ENCODE results near the gene PHETA1.
"Not testable (repeated sequence)": the region's sequence is repeated elsewhere in the genome, so short reads cannot be mapped to it uniquely, and the experiment has no call there.

PHETA1 gene

GRCh38 chr12:111395336-111396187, 26.7 kb upstream of the PHETA1 start:
- Mint-ChIP-seq H3K27me3 (no peaks in the 10 kb centered on the region), H3K27ac (no peak overlapping the region), H3K4me3 (no peak overlapping the region), H3K4me1 (peaks cover 36% of the 10 kb centered on the region), H3K9me3 (peaks cover 6 to 7% of the 10 kb centered on the region in 2 donors)
- no peak for DNase-seq
- ATAC-seq = no peak

GRCh38 chr12:111394480-111394879, 25.6 kb upstream of the PHETA1 start:
- Mint-ChIP-seq H3K4me1 (peaks cover 25% of the 10 kb centered on the region), H3K4me3 (no peak overlapping the region), H3K27me3 (no peaks in the 10 kb centered on the region), H3K9me3 (peaks cover 2% of the 10 kb centered on the region in 2 donors), H3K27ac (no peak overlapping the region)
- ATAC-seq = no peak
- DNase-seq = no peak

- no peaks in the 10 kb centered on the region for H3K27me3 Mint-ChIP-seq
- no peak for DNase-seq
- ATAC-seq = no peak
- H3K4me3 Mint-ChIP-seq = no peak overlapping the region
- no peaks in the 10 kb centered on the region for H3K9me3 Mint-ChIP-seq
- peak overlapping the region in 1 of 2 donors; percentile 73 for H3K27ac Mint-ChIP-seq
- H3K4me1 Mint-ChIP-seq = peaks cover 19% of the 10 kb centered on the region
Measured at GRCh38 chr12:111393700-111394300, 24.9 kb upstream of the PHETA1 start.

- no peak overlapping the region for H3K4me3 Mint-ChIP-seq
- DNase-seq (no peak), ATAC-seq (no peak)
- H3K9me3 Mint-ChIP-seq = no peaks in the 10 kb centered on the region
- H3K27ac Mint-ChIP-seq = no peak overlapping the region
- H3K27me3 Mint-ChIP-seq = no peaks in the 10 kb centered on the region
- H3K4me1 Mint-ChIP-seq = no peaks in the 10 kb centered on the region
Measured at GRCh38 chr12:111390910-111391309, 22.0 kb upstream of the PHETA1 start.

GRCh38 chr12:111389635-111390034, 20.7 kb upstream of the PHETA1 start:
- H3K27me3 Mint-ChIP-seq = no peaks in the 10 kb centered on the region
- ATAC-seq (no peak), DNase-seq (no peak)
- H3K4me3 Mint-ChIP-seq = no peak overlapping the region
- H3K4me1 Mint-ChIP-seq = no peaks in the 10 kb centered on the region
- no peak overlapping the region for H3K27ac Mint-ChIP-seq
- H3K9me3 Mint-ChIP-seq = no peaks in the 10 kb centered on the region

GRCh38 chr12:111387747-111388323, 18.9 kb upstream of the PHETA1 start:
- H3K27ac Mint-ChIP-seq = no peak overlapping the region
- no peaks in the 10 kb centered on the region for H3K4me1 Mint-ChIP-seq
- DNase-seq = no peak
- H3K9me3 Mint-ChIP-seq = no peaks in the 10 kb centered on the region
- ATAC-seq = no peak
- no peaks in the 10 kb centered on the region for H3K27me3 Mint-ChIP-seq
- no peak overlapping the region for H3K4me3 Mint-ChIP-seq

- Mint-ChIP-seq H3K27ac (no peak overlapping the region), H3K4me1 (no peaks in the 10 kb centered on the region), H3K27me3 (no peaks in the 10 kb centered on the region), H3K9me3 (no peaks in the 10 kb centered on the region), H3K4me3 (no peak overlapping the region)
- no peak for ATAC-seq
- DNase-seq = no peak
Measured at GRCh38 chr12:111386885-111387284, 18.0 kb upstream of the PHETA1 start.

GRCh38 chr12:111384596-111384995, 15.7 kb upstream of the PHETA1 start:
- no peak overlapping the region for H3K4me3 Mint-ChIP-seq
- no peaks in the 10 kb centered on the region for H3K4me1 Mint-ChIP-seq
- ATAC-seq = no peak
- no peaks in the 10 kb centered on the region for H3K27me3 Mint-ChIP-seq
- H3K27ac Mint-ChIP-seq = no peak overlapping the region
- H3K9me3 Mint-ChIP-seq = no peaks in the 10 kb centered on the region
- DNase-seq = no peak

- Mint-ChIP-seq H3K27ac (no peak overlapping the region), H3K4me3 (no peak overlapping the region), H3K9me3 (no peaks in the 10 kb centered on the region), H3K27me3 (no peaks in the 10 kb centered on the region), H3K4me1 (no peaks in the 10 kb centered on the region)
- no peak for DNase-seq
- no peak for ATAC-seq
Measured at GRCh38 chr12:111379942-111380554, 11.2 kb upstream of the PHETA1 start.

GRCh38 chr12:111377440-111377839, 8.5 kb upstream of the PHETA1 start:
- Mint-ChIP-seq H3K4me1 (no peaks in the 10 kb centered on the region), H3K9me3 (no peaks in the 10 kb centered on the region), H3K27ac (no peak overlapping the region), H3K27me3 (no peaks in the 10 kb centered on the region), H3K4me3 (no peak overlapping the region)
- no peak for DNase-seq
- ATAC-seq = no peak

GRCh38 chr12:111373231-111373630, 4.3 kb upstream of the PHETA1 start:
- DNase-seq = not testable (repeated sequence)

GRCh38 chr12:111369496-111370220, 763 bp upstream of the PHETA1 start:
- Mint-ChIP-seq H3K27me3 (no peaks in the 10 kb centered on the region), H3K27ac (no peak overlapping the region), H3K4me1 (peaks cover 20% of the 10 kb centered on the region), H3K4me3 (peak overlapping the region; percentile 85 to 87), H3K9me3 (no peaks in the 10 kb centered on the region)
- DNase-seq (no peak), ATAC-seq (no peak)

More at GRCh38 chr12:111373231-111373630, 4.3 kb upstream of the PHETA1 start:
- H3K27me3 Mint-ChIP-seq, H3K9me3 Mint-ChIP-seq, H3K27ac Mint-ChIP-seq, ATAC-seq, H3K4me3 Mint-ChIP-seq: not testable (repeated sequence)
- H3K4me1 Mint-ChIP-seq = peaks cover 12% of the 10 kb centered on the region

- ATAC-seq (no peak), DNase-seq (peak in 1 of 2 donors; percentile 7)
- Mint-ChIP-seq H3K9me3 (no peaks in the 10 kb centered on the region), H3K27ac (no peak overlapping the region), H3K4me1 (peaks cover 20% of the 10 kb centered on the region), H3K4me3 (peak overlapping the region; percentile 75 to 87), H3K27me3 (no peaks in the 10 kb centered on the region)
Measured at GRCh38 chr12:111368291-111368787, 556 bp downstream of the PHETA1 start.

GRCh38 chr12:111367661-111368221, 1.2 kb downstream of the PHETA1 start:
- DNase-seq (no peak), ATAC-seq (no peak)
- H3K4me1 Mint-ChIP-seq = peaks cover 20% of the 10 kb centered on the region

GRCh38 chr12:111366583-111366982, 2.3 kb downstream of the PHETA1 start:
- H3K27ac Mint-ChIP-seq = no peak overlapping the region
- no peak overlapping the region for H3K4me3 Mint-ChIP-seq
- DNase-seq = no peak
- H3K4me1 Mint-ChIP-seq = peaks cover 20% of the 10 kb centered on the region
- peaks cover 8% of the 10 kb centered on the region for H3K27me3 Mint-ChIP-seq
- no peaks in the 10 kb centered on the region for H3K9me3 Mint-ChIP-seq
- ATAC-seq = no peak

More at GRCh38 chr12:111367661-111368221, 1.2 kb downstream of the PHETA1 start:
- no peaks in the 10 kb centered on the region for H3K27me3 Mint-ChIP-seq
- no peaks in the 10 kb centered on the region for H3K9me3 Mint-ChIP-seq
- H3K27ac Mint-ChIP-seq = no peak overlapping the region
- peak overlapping the region; percentile 75 to 87 for H3K4me3 Mint-ChIP-seq
